WTC11 (cell line): ENCODE measurements around the gene ADARB2.

ENCODE experiments used
- TF ChIP-seq, protein P1 (sequence below): sonication (generic); formaldehyde crosslinking; IDR thresholded peaks from 2 replicates; pipeline ENCODE4 v1.8.0; 2023; ENCODE audit warnings: missing genetic modification reagents, mild to moderate bottlenecking, borderline replicate concordance
- TF ChIP-seq, protein P2 (sequence below): sonication (generic); formaldehyde crosslinking; IDR thresholded peaks from 2 replicates; pipeline ENCODE4 v1.8.0; 2022; ENCODE audit warnings: mild to moderate bottlenecking, missing genetic modification reagents
- TF ChIP-seq, protein P3 (sequence below): fragments of 200-600 bp; IDR thresholded peaks from 2 replicates; pipeline ENCODE4 v1.8.0; 2022; ENCODE audit warnings: antibody characterized with exemption

DNA sequence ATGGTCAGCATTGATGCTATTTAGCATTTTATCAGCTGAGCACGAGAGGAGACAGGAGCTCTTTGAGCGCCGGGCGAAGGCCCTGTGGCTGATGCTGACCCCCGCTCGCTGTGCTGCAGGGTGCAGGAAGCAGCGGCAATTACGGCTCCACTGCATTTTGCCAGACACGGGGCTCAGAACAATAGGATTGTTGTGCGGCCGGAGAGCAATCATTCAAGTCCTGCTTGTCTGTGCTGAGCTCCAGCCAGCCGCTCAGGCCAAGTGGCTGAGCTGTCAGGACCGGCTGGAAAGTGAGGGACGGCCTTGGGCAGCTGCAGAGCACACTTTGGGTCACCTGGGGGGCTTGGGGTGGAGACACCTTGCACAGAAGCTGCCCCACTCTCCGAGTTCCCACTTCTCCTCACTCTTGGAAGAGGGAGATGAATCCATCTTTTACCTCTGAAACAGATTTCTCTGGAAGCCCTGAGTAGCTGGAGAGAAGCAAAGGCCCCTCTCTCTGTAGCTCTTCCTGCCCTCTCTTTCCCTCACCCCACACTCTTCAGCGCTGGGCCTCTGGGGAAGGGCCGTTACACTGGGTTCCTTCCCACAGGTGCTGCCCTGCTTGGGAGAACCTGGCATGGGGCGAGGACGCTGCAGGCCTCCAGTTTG is 17.3 kb upstream of the ADARB2 start:
- TF ChIP-seq, protein P1, sequence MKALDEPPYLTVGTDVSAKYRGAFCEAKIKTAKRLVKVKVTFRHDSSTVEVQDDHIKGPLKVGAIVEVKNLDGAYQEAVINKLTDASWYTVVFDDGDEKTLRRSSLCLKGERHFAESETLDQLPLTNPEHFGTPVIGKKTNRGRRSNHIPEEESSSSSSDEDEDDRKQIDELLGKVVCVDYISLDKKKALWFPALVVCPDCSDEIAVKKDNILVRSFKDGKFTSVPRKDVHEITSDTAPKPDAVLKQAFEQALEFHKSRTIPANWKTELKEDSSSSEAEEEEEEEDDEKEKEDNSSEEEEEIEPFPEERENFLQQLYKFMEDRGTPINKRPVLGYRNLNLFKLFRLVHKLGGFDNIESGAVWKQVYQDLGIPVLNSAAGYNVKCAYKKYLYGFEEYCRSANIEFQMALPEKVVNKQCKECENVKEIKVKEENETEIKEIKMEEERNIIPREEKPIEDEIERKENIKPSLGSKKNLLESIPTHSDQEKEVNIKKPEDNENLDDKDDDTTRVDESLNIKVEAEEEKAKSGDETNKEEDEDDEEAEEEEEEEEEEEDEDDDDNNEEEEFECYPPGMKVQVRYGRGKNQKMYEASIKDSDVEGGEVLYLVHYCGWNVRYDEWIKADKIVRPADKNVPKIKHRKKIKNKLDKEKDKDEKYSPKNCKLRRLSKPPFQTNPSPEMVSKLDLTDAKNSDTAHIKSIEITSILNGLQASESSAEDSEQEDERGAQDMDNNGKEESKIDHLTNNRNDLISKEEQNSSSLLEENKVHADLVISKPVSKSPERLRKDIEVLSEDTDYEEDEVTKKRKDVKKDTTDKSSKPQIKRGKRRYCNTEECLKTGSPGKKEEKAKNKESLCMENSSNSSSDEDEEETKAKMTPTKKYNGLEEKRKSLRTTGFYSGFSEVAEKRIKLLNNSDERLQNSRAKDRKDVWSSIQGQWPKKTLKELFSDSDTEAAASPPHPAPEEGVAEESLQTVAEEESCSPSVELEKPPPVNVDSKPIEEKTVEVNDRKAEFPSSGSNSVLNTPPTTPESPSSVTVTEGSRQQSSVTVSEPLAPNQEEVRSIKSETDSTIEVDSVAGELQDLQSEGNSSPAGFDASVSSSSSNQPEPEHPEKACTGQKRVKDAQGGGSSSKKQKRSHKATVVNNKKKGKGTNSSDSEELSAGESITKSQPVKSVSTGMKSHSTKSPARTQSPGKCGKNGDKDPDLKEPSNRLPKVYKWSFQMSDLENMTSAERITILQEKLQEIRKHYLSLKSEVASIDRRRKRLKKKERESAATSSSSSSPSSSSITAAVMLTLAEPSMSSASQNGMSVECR (CRISPR knock-in tag), result no peak
- TF ChIP-seq, protein P2, sequence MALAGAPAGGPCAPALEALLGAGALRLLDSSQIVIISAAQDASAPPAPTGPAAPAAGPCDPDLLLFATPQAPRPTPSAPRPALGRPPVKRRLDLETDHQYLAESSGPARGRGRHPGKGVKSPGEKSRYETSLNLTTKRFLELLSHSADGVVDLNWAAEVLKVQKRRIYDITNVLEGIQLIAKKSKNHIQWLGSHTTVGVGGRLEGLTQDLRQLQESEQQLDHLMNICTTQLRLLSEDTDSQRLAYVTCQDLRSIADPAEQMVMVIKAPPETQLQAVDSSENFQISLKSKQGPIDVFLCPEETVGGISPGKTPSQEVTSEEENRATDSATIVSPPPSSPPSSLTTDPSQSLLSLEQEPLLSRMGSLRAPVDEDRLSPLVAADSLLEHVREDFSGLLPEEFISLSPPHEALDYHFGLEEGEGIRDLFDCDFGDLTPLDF (CRISPR knock-in tag), result no peak
- TF ChIP-seq, protein P3, sequence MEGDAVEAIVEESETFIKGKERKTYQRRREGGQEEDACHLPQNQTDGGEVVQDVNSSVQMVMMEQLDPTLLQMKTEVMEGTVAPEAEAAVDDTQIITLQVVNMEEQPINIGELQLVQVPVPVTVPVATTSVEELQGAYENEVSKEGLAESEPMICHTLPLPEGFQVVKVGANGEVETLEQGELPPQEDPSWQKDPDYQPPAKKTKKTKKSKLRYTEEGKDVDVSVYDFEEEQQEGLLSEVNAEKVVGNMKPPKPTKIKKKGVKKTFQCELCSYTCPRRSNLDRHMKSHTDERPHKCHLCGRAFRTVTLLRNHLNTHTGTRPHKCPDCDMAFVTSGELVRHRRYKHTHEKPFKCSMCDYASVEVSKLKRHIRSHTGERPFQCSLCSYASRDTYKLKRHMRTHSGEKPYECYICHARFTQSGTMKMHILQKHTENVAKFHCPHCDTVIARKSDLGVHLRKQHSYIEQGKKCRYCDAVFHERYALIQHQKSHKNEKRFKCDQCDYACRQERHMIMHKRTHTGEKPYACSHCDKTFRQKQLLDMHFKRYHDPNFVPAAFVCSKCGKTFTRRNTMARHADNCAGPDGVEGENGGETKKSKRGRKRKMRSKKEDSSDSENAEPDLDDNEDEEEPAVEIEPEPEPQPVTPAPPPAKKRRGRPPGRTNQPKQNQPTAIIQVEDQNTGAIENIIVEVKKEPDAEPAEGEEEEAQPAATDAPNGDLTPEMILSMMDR, result no peak
